ENCODE results near the gene CDH13. TPM values are rescaled to one million over a fixed set of nuclear protein-coding genes. Genes with fewer than 3 reads are reported as not detected.

CDH13 gene
- total and polyA plus RNA-seq, 10 of the 15 experiments (the other 5 are each of a cell fraction or from before 2014, with no cell fraction given) = under 0.01 to 0.05 TPM; not detected in 8

DNA sequence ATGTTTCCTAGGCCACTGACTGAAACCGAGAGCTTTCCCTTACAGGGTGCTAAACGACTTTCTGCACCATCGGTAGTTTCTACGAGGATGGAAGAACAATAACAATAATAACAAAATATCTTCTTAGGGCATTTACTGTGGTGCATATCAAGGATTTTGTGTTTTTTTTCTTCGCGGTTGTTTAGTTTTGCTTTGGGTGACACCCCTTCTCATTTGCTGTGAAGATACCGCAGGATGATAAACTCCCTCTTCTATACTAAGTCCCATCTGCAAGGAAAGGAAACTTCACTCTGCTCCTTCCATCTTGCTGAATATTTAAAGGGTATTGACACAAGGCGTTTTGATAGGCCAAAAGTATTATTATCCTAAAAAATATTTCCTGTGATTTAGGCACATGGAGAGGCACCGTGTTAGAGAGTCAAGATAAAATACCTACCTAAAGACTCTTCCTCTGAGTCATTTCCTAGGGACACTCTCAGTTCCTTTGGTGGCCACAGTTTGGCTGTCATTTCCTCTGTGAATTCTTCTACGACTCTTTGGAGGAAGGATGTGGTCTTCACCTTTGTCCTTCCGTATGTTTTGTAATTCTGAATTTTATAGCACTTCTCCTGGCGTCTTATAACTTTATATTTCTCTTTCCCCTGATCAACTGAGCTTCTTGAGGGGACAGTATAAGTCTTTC, 318.8 kb downstream of the CDH13 start:
- Histone ChIP-seq H2AFZ (ENCODE audit: control insufficient read depth, low read depth, low read length) (no peak overlapping the region), H4K20me1 (ENCODE audit: control insufficient read depth, insufficient read depth) (no peaks in the 10 kb centered on the region), H3K4me2 (ENCODE audit: control insufficient read depth, insufficient read depth) (no peak overlapping the region), H3K9me3 (replicated peaks; ENCODE audit: control insufficient read depth, insufficient read depth, low read length) (no peaks in the 10 kb centered on the region), H3K27me3 (replicated peaks in 1 of 2; ENCODE audit: control insufficient read depth in 2 of 2, insufficient read depth in 2 of 2, low read length in 1 of 2) (no peaks in the 10 kb centered on the region), H3K36me3 (ENCODE audit: control insufficient read depth in 2 of 2, insufficient read depth in 2 of 2, low read length in 1 of 2) (no peaks in the 10 kb centered on the region), H3K4me3 (no peak overlapping the region), H3K9ac (ENCODE audit: control insufficient read depth, insufficient read depth, low read length) (no peak overlapping the region), H3K4me1 (ENCODE audit: control insufficient read depth, insufficient read depth, low read length) (no peaks in the 10 kb centered on the region), H3K27ac (ENCODE audit: control insufficient read depth, insufficient read depth) (no peak overlapping the region), H3K79me2 (ENCODE audit: control insufficient read depth, insufficient read depth, low read length) (no peaks in the 10 kb centered on the region)
- SMC1A ChIA-PET (ENCODE audit: uncharacterized antibody, unreplicated experiment) = no interaction called here
- no peak for FAIRE-seq
- RAD21 ChIA-PET (ENCODE audit: unreplicated experiment) = no interaction called here
- BruUV-seq (replicated peaks) = no TSS peak
- in situ Hi-C loops (cut with MboI) (no loop called here), intact Hi-C loops (cut with micrococcal nuclease; ENCODE audit: unreplicated experiment) (no loop called here)
- DNase-seq (ENCODE audit: low read depth, low spot score) = no peak
- ATAC-seq = no peak
- 39% methylated on average over 12 of the region's 12 CpGs for WGBS (ENCODE audit: insufficient coverage, insufficient replicate concordance, low lambda C conversion rate, missing lambda C conversion rate)
- POLR2A ChIA-PET = no interaction called here
- CTCF ChIA-PET = no interaction called here
- TF ChIP-seq IKZF2 (IDR thresholded peaks at IDR 0.05) (no peak), CHD4 (IDR thresholded peaks at IDR 0.05) (no peak), MEF2B (IDR thresholded peaks at IDR 0.05; ENCODE audit: partially characterized antibody, poor library complexity, severe bottlenecking) (no peak), FOXK2 (IDR thresholded peaks at IDR 0.05) (no peak), KLF5 (IDR thresholded peaks at IDR 0.05; ENCODE audit: partially characterized antibody) (no peak), YBX1 (IDR thresholded peaks at IDR 0.05) (no peak), NFIC (IDR thresholded peaks at IDR 0.05; ENCODE audit: low read depth, low read length) (no peak), CBFB (IDR thresholded peaks at IDR 0.05; ENCODE audit: low read depth) (no peak), BHLHE40 (IDR thresholded peaks at IDR 0.05; ENCODE audit: borderline replicate concordance in 1 of 2, low read depth in 2 of 2, low read length in 1 of 2) (no peak)
- TF ChIP-seq, protein P1, sequence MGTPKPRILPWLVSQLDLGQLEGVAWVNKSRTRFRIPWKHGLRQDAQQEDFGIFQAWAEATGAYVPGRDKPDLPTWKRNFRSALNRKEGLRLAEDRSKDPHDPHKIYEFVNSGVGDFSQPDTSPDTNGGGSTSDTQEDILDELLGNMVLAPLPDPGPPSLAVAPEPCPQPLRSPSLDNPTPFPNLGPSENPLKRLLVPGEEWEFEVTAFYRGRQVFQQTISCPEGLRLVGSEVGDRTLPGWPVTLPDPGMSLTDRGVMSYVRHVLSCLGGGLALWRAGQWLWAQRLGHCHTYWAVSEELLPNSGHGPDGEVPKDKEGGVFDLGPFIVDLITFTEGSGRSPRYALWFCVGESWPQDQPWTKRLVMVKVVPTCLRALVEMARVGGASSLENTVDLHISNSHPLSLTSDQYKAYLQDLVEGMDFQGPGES (IDR thresholded peaks at IDR 0.05) = no peak
- TF ChIP-seq, protein P2, sequence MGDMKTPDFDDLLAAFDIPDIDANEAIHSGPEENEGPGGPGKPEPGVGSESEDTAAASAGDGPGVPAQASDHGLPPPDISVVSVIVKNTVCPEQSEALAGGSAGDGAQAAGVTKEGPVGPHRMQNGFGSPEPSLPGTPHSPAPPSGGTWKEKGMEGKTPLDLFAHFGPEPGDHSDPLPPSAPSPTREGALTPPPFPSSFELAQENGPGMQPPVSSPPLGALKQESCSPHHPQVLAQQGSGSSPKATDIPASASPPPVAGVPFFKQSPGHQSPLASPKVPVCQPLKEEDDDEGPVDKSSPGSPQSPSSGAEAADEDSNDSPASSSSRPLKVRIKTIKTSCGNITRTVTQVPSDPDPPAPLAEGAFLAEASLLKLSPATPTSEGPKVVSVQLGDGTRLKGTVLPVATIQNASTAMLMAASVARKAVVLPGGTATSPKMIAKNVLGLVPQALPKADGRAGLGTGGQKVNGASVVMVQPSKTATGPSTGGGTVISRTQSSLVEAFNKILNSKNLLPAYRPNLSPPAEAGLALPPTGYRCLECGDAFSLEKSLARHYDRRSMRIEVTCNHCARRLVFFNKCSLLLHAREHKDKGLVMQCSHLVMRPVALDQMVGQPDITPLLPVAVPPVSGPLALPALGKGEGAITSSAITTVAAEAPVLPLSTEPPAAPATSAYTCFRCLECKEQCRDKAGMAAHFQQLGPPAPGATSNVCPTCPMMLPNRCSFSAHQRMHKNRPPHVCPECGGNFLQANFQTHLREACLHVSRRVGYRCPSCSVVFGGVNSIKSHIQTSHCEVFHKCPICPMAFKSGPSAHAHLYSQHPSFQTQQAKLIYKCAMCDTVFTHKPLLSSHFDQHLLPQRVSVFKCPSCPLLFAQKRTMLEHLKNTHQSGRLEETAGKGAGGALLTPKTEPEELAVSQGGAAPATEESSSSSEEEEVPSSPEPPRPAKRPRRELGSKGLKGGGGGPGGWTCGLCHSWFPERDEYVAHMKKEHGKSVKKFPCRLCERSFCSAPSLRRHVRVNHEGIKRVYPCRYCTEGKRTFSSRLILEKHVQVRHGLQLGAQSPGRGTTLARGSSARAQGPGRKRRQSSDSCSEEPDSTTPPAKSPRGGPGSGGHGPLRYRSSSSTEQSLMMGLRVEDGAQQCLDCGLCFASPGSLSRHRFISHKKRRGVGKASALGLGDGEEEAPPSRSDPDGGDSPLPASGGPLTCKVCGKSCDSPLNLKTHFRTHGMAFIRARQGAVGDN (IDR thresholded peaks at IDR 0.05) = no peak
- TF ChIP-seq, protein P3, sequence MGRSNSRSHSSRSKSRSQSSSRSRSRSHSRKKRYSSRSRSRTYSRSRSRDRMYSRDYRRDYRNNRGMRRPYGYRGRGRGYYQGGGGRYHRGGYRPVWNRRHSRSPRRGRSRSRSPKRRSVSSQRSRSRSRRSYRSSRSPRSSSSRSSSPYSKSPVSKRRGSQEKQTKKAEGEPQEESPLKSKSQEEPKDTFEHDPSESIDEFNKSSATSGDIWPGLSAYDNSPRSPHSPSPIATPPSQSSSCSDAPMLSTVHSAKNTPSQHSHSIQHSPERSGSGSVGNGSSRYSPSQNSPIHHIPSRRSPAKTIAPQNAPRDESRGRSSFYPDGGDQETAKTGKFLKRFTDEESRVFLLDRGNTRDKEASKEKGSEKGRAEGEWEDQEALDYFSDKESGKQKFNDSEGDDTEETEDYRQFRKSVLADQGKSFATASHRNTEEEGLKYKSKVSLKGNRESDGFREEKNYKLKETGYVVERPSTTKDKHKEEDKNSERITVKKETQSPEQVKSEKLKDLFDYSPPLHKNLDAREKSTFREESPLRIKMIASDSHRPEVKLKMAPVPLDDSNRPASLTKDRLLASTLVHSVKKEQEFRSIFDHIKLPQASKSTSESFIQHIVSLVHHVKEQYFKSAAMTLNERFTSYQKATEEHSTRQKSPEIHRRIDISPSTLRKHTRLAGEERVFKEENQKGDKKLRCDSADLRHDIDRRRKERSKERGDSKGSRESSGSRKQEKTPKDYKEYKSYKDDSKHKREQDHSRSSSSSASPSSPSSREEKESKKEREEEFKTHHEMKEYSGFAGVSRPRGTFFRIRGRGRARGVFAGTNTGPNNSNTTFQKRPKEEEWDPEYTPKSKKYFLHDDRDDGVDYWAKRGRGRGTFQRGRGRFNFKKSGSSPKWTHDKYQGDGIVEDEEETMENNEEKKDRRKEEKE (IDR thresholded peaks at IDR 0.05) = no peak
- TF ChIP-seq, protein P4, sequence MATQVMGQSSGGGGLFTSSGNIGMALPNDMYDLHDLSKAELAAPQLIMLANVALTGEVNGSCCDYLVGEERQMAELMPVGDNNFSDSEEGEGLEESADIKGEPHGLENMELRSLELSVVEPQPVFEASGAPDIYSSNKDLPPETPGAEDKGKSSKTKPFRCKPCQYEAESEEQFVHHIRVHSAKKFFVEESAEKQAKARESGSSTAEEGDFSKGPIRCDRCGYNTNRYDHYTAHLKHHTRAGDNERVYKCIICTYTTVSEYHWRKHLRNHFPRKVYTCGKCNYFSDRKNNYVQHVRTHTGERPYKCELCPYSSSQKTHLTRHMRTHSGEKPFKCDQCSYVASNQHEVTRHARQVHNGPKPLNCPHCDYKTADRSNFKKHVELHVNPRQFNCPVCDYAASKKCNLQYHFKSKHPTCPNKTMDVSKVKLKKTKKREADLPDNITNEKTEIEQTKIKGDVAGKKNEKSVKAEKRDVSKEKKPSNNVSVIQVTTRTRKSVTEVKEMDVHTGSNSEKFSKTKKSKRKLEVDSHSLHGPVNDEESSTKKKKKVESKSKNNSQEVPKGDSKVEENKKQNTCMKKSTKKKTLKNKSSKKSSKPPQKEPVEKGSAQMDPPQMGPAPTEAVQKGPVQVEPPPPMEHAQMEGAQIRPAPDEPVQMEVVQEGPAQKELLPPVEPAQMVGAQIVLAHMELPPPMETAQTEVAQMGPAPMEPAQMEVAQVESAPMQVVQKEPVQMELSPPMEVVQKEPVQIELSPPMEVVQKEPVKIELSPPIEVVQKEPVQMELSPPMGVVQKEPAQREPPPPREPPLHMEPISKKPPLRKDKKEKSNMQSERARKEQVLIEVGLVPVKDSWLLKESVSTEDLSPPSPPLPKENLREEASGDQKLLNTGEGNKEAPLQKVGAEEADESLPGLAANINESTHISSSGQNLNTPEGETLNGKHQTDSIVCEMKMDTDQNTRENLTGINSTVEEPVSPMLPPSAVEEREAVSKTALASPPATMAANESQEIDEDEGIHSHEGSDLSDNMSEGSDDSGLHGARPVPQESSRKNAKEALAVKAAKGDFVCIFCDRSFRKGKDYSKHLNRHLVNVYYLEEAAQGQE (IDR thresholded peaks at IDR 0.05; ENCODE audit: low read depth, low read length) = no peak
